ENCODE results near the gene PNMA3.

GRCh38 chrX:153060095-153060445 lies 3.8 kb downstream of the PNMA3 start:
- TF ChIP-seq CTCF (conservative IDR thresholded peaks at IDR 0.05): no peak
- no peak for TF ChIP-seq EZH2 (IDR thresholded peaks at IDR 0.05; ENCODE audit: low read depth)

All from PC-9 (cell line).